ENCODE results near the gene DIPK1C. TPM values are rescaled to one million over a fixed set of nuclear protein-coding genes. Genes with fewer than 3 reads are reported as not detected.

DIPK1C gene
- total RNA-seq, 2 experiments from 2014 or later: not detected

DNA sequence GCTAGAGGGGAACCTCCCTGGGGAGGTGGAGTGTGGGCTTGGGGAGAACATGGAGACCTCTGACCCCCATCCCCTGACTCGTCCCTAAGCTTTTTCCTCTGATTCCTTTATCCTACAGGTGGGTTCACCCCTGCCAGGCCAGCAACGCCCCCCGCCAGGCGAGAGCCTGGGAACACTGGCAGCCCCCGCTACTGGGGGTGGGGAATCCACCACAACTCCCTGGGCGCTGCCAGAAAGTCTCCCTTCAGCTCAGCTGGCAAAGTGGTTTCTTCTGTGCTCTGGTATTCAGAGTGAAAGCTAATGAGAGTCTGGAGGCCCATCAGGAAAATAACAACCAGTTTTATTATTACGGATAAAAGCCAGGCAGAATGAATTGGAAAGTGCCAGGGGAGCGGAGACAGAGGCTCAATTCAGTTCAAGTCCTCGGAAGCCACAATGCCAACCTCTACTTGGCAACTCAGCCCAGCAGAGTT, 2.8 kb downstream of the DIPK1C start:
- peaks cover 9% of the 10 kb centered on the region for H3K4me1 ChIP-seq (ENCODE audit: insufficient read depth, low read length)
- H3K36me3 Mint-ChIP-seq (ENCODE audit: low read depth): no peaks in the 10 kb centered on the region
- H3K27me3 Mint-ChIP-seq: peaks cover 57% of the 10 kb centered on the region
- DNase-seq: peak in 1 of 14 experiments; percentile 2
- intact Hi-C loops (cut with DNase I, micrococcal nuclease): no loop called here
- H3K36me3 ChIP-seq (ENCODE audit: insufficient read depth, low read length): no peaks in the 10 kb centered on the region
- ChIA-PET CTCF (interaction anchor here (0.8 kb wide), 1 partner anchor 18 kb away, joined by 3 read pairs; no protein-coding TSS in a partner anchor), POLR2A (no interaction called here)
- H3K4me3 ChIP-seq (ENCODE audit: low read length): no peak overlapping the region
- H3K4me1 Mint-ChIP-seq (ENCODE audit: low read depth): peaks cover 17% of the 10 kb centered on the region
- H3K4me3 Mint-ChIP-seq: no peak overlapping the region
- TF ChIP-seq, protein P1, sequence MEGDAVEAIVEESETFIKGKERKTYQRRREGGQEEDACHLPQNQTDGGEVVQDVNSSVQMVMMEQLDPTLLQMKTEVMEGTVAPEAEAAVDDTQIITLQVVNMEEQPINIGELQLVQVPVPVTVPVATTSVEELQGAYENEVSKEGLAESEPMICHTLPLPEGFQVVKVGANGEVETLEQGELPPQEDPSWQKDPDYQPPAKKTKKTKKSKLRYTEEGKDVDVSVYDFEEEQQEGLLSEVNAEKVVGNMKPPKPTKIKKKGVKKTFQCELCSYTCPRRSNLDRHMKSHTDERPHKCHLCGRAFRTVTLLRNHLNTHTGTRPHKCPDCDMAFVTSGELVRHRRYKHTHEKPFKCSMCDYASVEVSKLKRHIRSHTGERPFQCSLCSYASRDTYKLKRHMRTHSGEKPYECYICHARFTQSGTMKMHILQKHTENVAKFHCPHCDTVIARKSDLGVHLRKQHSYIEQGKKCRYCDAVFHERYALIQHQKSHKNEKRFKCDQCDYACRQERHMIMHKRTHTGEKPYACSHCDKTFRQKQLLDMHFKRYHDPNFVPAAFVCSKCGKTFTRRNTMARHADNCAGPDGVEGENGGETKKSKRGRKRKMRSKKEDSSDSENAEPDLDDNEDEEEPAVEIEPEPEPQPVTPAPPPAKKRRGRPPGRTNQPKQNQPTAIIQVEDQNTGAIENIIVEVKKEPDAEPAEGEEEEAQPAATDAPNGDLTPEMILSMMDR (IDR thresholded peaks at IDR 0.05): no peak
- no peaks in the 10 kb centered on the region for H3K9me3 Mint-ChIP-seq
- no peak overlapping the region for H3K27ac Mint-ChIP-seq
- H3K9me3 ChIP-seq (ENCODE audit: control insufficient read depth in 1 of 2, insufficient read depth in 1 of 2, low read length in 2 of 2): peaks cover 0 to 8% of the 10 kb centered on the region in 2 experiments
- peaks cover 23 to 44% of the 10 kb centered on the region in 2 experiments for H3K27me3 ChIP-seq (ENCODE audit: control insufficient read depth in 1 of 2, insufficient read depth in 2 of 2, low read length in 2 of 2)
- H3K27ac ChIP-seq (ENCODE audit: low read depth in 1 of 2, low read length in 2 of 2): no peak overlapping the region
- no peak for ATAC-seq (ENCODE audit: poor library complexity)

GRCh38 chr18:74453642-74454198, 3.4 kb downstream of the DIPK1C start:
- intact Hi-C loops (cut with DNase I, micrococcal nuclease): no loop called here

GRCh38 chr18:74453016-74453566, 4.0 kb downstream of the DIPK1C start:
- DNase-seq (no peak), ATAC-seq (ENCODE audit: poor library complexity) (no peak)
- no peaks in the 10 kb centered on the region for H3K9me3 Mint-ChIP-seq
- Histone ChIP-seq H3K4me3 (ENCODE audit: low read length) (no peak overlapping the region), H3K36me3 (ENCODE audit: insufficient read depth, low read length) (no peaks in the 10 kb centered on the region), H3K27ac (ENCODE audit: low read depth in 1 of 2, low read length in 2 of 2) (no peak overlapping the region), H3K4me1 (ENCODE audit: insufficient read depth, low read length) (peaks cover 9% of the 10 kb centered on the region), H3K9me3 (ENCODE audit: control insufficient read depth in 1 of 2, insufficient read depth in 1 of 2, low read length in 2 of 2) (peaks cover 0 to 8% of the 10 kb centered on the region in 2 experiments), H3K27me3 (ENCODE audit: control insufficient read depth in 1 of 2, insufficient read depth in 2 of 2, low read length in 2 of 2) (peaks cover 23 to 44% of the 10 kb centered on the region in 2 experiments)
- peaks cover 46% of the 10 kb centered on the region for H3K27me3 Mint-ChIP-seq
- CTCF ChIA-PET: interaction anchor here (0.6 to 1.0 kb wide), 3 partner anchors 28 to 147 kb away, joined by 3 to 4 read pairs (median 3); no protein-coding TSS in a partner anchor
- H3K27ac Mint-ChIP-seq: no peak overlapping the region
- no peaks in the 10 kb centered on the region for H3K36me3 Mint-ChIP-seq (ENCODE audit: low read depth)
- H3K4me1 Mint-ChIP-seq (ENCODE audit: low read depth): peaks cover 9% of the 10 kb centered on the region
- no peak overlapping the region for H3K4me3 Mint-ChIP-seq
- POLR2A ChIA-PET: no interaction called here
- TF ChIP-seq, protein P1 (IDR thresholded peaks at IDR 0.05): no peak
- intact Hi-C loops (cut with DNase I, micrococcal nuclease): no loop called here

More at GRCh38 chr18:74453642-74454198, 3.4 kb downstream of the DIPK1C start:
- no peaks in the 10 kb centered on the region for H3K36me3 Mint-ChIP-seq (ENCODE audit: low read depth)
- H3K4me1 ChIP-seq (ENCODE audit: insufficient read depth, low read length): peaks cover 9% of the 10 kb centered on the region
- no peaks in the 10 kb centered on the region for H3K36me3 ChIP-seq (ENCODE audit: insufficient read depth, low read length)
- peaks cover 12% of the 10 kb centered on the region for H3K4me1 Mint-ChIP-seq (ENCODE audit: low read depth)
- no peak overlapping the region for H3K4me3 ChIP-seq (ENCODE audit: low read length)
- no peak overlapping the region for H3K27ac Mint-ChIP-seq
- no peaks in the 10 kb centered on the region for H3K9me3 Mint-ChIP-seq
- ChIA-PET CTCF (interaction anchor here (0.8 kb wide), 1 partner anchor 17 kb away, joined by 3 read pairs; no protein-coding TSS in a partner anchor), POLR2A (no interaction called here)
- H3K27me3 ChIP-seq (ENCODE audit: control insufficient read depth in 1 of 2, insufficient read depth in 2 of 2, low read length in 2 of 2): peaks cover 23 to 44% of the 10 kb centered on the region in 2 experiments
- TF ChIP-seq, protein P1 (IDR thresholded peaks at IDR 0.05): no peak
- H3K4me3 Mint-ChIP-seq: no peak overlapping the region
- H3K27me3 Mint-ChIP-seq: peaks cover 51% of the 10 kb centered on the region
- DNase-seq: no peak
- H3K9me3 ChIP-seq (ENCODE audit: control insufficient read depth in 1 of 2, insufficient read depth in 1 of 2, low read length in 2 of 2): peaks cover 0 to 8% of the 10 kb centered on the region in 2 experiments
- H3K27ac ChIP-seq (ENCODE audit: low read depth in 1 of 2, low read length in 2 of 2): no peak overlapping the region
- ATAC-seq (ENCODE audit: poor library complexity): no peak
